HepG2 (cell line): Measurements from ENCODE around the gene COX6A2. TPM values are rescaled to one million over a fixed set of nuclear protein-coding genes. Genes with fewer than 3 reads are reported as not detected.

Source experiments
- ATAC-seq: fragments of 200-7000 bp; cut with Tn5 transposase; 3 replicates; pipeline ENCODE4 v1.9.1; 2020; ENCODE audit warnings: mild to moderate bottlenecking, moderate library complexity
- BruUV-seq: library from RNA; stranded (reverse); fragments of 400-500 nt; replicated peaks from 2 replicates; lab custom pipeline; 2021; lab: Mats Ljungman, UMichigan
- CTCF ChIA-PET: fragments of 300-600 bp; formaldehyde crosslinking; extraction: SDS; loops from one replicate; lab custom pipeline; 2021; ENCODE audit warnings: low total read pairs, inconsistent platforms, low intra/inter-chr PET ratio; lab: Yijun Ruan, JAX
- POLR2A ChIA-PET: fragments of 350-600 bp; sonication (Branson Sonifier 250); formaldehyde crosslinking; loops from one replicate; lab custom pipeline; 2020; ENCODE audit warnings: antibody characterized with exemption, inconsistent platforms; lab: Yijun Ruan, JAX
- DNase-seq: peaks from one replicate; pipeline ENCODE4 v3.0.0-alpha.2; 2015; ENCODE audit warnings: low spot score
- FAIRE-seq: peaks from 3 replicates; lab custom pipeline; 2011; peaks lifted over from hg19 to GRCh38; lab: Jason Lieb, UNC
- H2AFZ ChIP-seq: one replicate; pipeline ENCODE4 v1.6.1; 2011; ENCODE audit warnings: low read length, inconsistent platforms
- H3K27ac ChIP-seq: fragments of 300-600 bp; 3 replicates; pipeline ENCODE4 v1.8.0; 2011; ENCODE audit warnings: mixed run types, mild to moderate bottlenecking, mixed read lengths, low read length, inconsistent platforms; ENCODE audit not compliant: insufficient read depth; ENCODE audit errors: extremely low read length
- H3K27me3 ChIP-seq, 2 experiments: fragments of 200-600 bp in 1 of 2; 2 replicates in 1 of 2; 3 replicates in 1 of 2; pipeline versions ENCODE4 v1.6.0 to v1.8.0; 2011; ENCODE audit warnings: low read length in 2 of 2, mild to moderate bottlenecking in 2 of 2, moderate library complexity in 2 of 2, inconsistent platforms in 1 of 2; ENCODE audit not compliant: insufficient read depth in 2 of 2, control insufficient read depth in 1 of 2
- H3K36me3 ChIP-seq, 2 experiments: fragments of 200-600 bp in 1 of 2; replicated peaks in 1 of 2; 2 replicates in 1 of 2; 3 replicates in 1 of 2; pipeline versions ENCODE4 v1.5.1 to v1.8.0; 2011; ENCODE audit warnings: low read length in 2 of 2, inconsistent platforms in 1 of 2; ENCODE audit not compliant: insufficient read depth in 2 of 2, control insufficient read depth in 1 of 2
- H3K4me1 ChIP-seq: 2 replicates; pipeline ENCODE4 v1.5.1; 2012; ENCODE audit warnings: low read length, inconsistent platforms; ENCODE audit not compliant: insufficient read depth
- H3K4me2 ChIP-seq: 2 replicates; pipeline ENCODE4 v1.6.0; 2011; ENCODE audit warnings: low read depth, low read length, inconsistent platforms
- H3K4me3 ChIP-seq, 3 experiments: fragments of 200-600 bp in 1 of 3; sonication (generic), shearing (Covaris generic) in 1 of 3; replicated peaks in 1 of 3; 2 replicates each; pipeline ENCODE4 v1.5.1; 2011 to 2016; ENCODE audit warnings: low read length in 3 of 3, inconsistent platforms in 2 of 3, low read depth in 2 of 3, mild to moderate bottlenecking in 2 of 3, control low read depth in 1 of 3, mixed read lengths in 1 of 3; ENCODE audit not compliant: insufficient read depth in 1 of 3
- H3K79me2 ChIP-seq: one replicate; pipeline ENCODE4 v1.6.1; 2011; ENCODE audit warnings: low read length, inconsistent platforms; ENCODE audit not compliant: insufficient read depth
- H3K9ac ChIP-seq: 2 replicates; pipeline ENCODE4 v1.6.0; 2011; ENCODE audit warnings: mild to moderate bottlenecking, low read depth, low read length, inconsistent platforms; ENCODE audit not compliant: insufficient read depth
- H3K9me3 ChIP-seq: 2 replicates; pipeline ENCODE4 v1.5.1; 2012; ENCODE audit warnings: mild to moderate bottlenecking, low read length
- H4K20me1 ChIP-seq: 2 replicates; pipeline ENCODE4 v1.6.0; 2011; ENCODE audit warnings: inconsistent platforms, mild to moderate bottlenecking, low read length, moderate library complexity; ENCODE audit not compliant: insufficient read depth
- HOXA3 ChIP-seq: sonication (generic); formaldehyde crosslinking; IDR thresholded peaks from 2 replicates; pipeline ENCODE4 v1.5.0; 2020; ENCODE audit warnings: missing genetic modification reagents
- IKZF1 ChIP-seq: fragments of 450-650 bp; IDR thresholded peaks from 2 replicates; pipeline ENCODE4 v1.7.1; 2016
- MAFF ChIP-seq: IDR thresholded peaks from 2 replicates; pipeline ENCODE4 v1.6.1; 2011; ENCODE audit warnings: low read depth, low read length, improper control_type of control experiment
- MAFK ChIP-seq, 2 experiments: IDR thresholded peaks in 1 of 2; conservative IDR thresholded peaks in 1 of 2; 2 replicates each; pipeline ENCODE4 v1.6.1; 2011; ENCODE audit warnings: improper control_type of control experiment in 2 of 2, low read length in 2 of 2
- SALL2 ChIP-seq: sonication (generic); formaldehyde crosslinking; IDR thresholded peaks from 2 replicates; pipeline ENCODE4 v1.8.1; 2023; ENCODE audit warnings: mild to moderate bottlenecking, missing genetic modification reagents, inconsistent platforms
- SRF ChIP-seq: IDR thresholded peaks from 2 replicates; pipeline ENCODE4 v1.6.1; 2011; ENCODE audit warnings: mild to moderate bottlenecking, low read depth, low read length, moderate library complexity
- SYNCRIP ChIP-seq: fragments of 200-400 bp; formaldehyde crosslinking; IDR thresholded peaks from 2 replicates; pipeline ENCODE4 v1.6.1; 2018; ENCODE audit warnings: mild to moderate bottlenecking, low read depth, low read length; ENCODE audit not compliant: insufficient read depth
- ZBTB39 ChIP-seq: sonication (generic); formaldehyde crosslinking; IDR thresholded peaks from 2 replicates; pipeline ENCODE4 v1.5.0; 2020; ENCODE audit warnings: missing genetic modification reagents
- ZFP41 ChIP-seq: sonication (generic); formaldehyde crosslinking; IDR thresholded peaks from 2 replicates; pipeline ENCODE4 v1.4.0; 2020; ENCODE audit warnings: mild to moderate bottlenecking, missing genetic modification reagents, borderline replicate concordance
- ZNF12 ChIP-seq: sonication (generic); formaldehyde crosslinking; IDR thresholded peaks from 2 replicates; pipeline ENCODE4 v1.5.0; 2020; ENCODE audit warnings: missing genetic modification reagents
- ZNF207 ChIP-seq: fragments of 450-650 bp; IDR thresholded peaks from 2 replicates; pipeline ENCODE4 v1.6.1; 2016; ENCODE audit warnings: antibody characterized with exemption, borderline replicate concordance
- ZNF234 ChIP-seq: sonication (generic); formaldehyde crosslinking; conservative IDR thresholded peaks from 2 replicates; pipeline ENCODE4 v1.5.1; 2020; ENCODE audit warnings: mild to moderate bottlenecking, missing genetic modification reagents
- ZNF720 ChIP-seq: sonication (generic); formaldehyde crosslinking; IDR thresholded peaks from 2 replicates; pipeline ENCODE4 v1.4.0; 2020; ENCODE audit warnings: missing genetic modification reagents
- WGBS: methylation state at CpG from one replicate; pipeline ENCODE4 v1.1.6; 2017; ENCODE audit warnings: low lambda C conversion rate; 5-methylcytosine and 5-hydroxymethylcytosine counted together
- in situ Hi-C: cut with HindIII; loops from 2 replicates; pipeline ENCODE4 v1.10.0; 2017; ENCODE audit warnings: low pct_unique_long_range_greater_than_20kb; ENCODE audit not compliant: extremely low pct_ligation_motif_present
- intact Hi-C: fragments of 100-400 bp; cut with micrococcal nuclease; formaldehyde crosslinking; loops from one replicate; pipeline ENCODE4 v1.10.0; 2022; ENCODE audit not compliant: unreplicated experiment
- polyA plus RNA-seq, 8 experiments: library from polyadenylated mRNA; depleted of rRNA in 3 of 8; stranded (reverse) in 7 of 8; unstranded in 1 of 8; fragments of >200 nt; fragmentation: Illumina TruSeq in 4 of 8; extraction: Trizol in 4 of 8; gene quantifications; 2 replicates each; pipeline versions ENCODE4 v1.2.1 to v1.2.3, GENCODE V29; 2011 to 2016; ENCODE audit warnings: low read depth in 4 of 8, missing spikeins in 1 of 8, mixed read lengths in 1 of 8; ENCODE audit not compliant: insufficient read depth in 1 of 8
- total RNA-seq, 5 experiments: library from RNA; depleted of rRNA; stranded (reverse); fragments of >200 nt; fragmentation: Illumina TruSeq; extraction: Trizol; gene quantifications; 2 replicates each; pipeline ENCODE4 v1.2.3, GENCODE V29; 2016; ENCODE audit warnings: low read depth in 1 of 5
- TF ChIP-seq, protein P1 (sequence below): sonication (generic); formaldehyde crosslinking; IDR thresholded peaks from 2 replicates; pipeline ENCODE4 v1.8.0; 2022; ENCODE audit warnings: low read depth, missing genetic modification reagents

Gene COX6A2
- total and polyA plus RNA-seq, 2 of the 13 experiments (the other 11 are each of a cell fraction or from before 2014, with no cell fraction given), result not detected

DNA sequence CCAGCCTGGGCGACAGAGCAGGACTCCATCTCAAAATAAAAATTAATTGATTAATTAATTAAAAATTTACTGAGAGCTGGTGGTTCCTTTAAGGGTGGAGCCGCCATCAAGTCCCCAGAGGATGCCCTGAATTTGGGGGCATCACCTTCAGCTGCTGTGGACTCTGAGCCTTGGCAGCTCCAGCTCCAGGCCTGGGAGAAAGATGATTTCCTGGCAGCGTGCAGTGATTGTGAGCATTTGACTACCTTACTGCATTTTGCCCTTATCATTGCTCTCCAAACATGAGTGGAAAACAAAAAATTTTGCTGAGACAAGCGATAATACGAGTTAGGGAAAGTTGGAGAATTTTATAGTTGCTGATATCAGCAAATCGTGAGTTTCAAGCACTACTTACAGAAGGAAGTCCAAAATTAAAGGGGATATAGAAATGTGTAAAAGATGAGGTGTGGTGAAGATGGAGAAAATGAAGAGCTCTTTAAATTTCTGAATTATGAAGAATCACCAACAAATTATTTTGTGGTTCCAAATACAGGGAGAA lies 37.6 kb downstream of the COX6A2 start:
- ATAC-seq (no peak), DNase-seq (no peak), FAIRE-seq (no peak)
- H3K27me3 ChIP-seq, result peaks cover 2 to 12% of the 10 kb centered on the region in 2 experiments; a peak in 2 of 5 replicates
- H4K20me1 ChIP-seq, result no peaks in the 10 kb centered on the region
- CTCF ChIA-PET, result no interaction called here
- no peaks in the 10 kb centered on the region for H3K9me3 ChIP-seq
- H2AFZ ChIP-seq, result no peak overlapping the region
- POLR2A ChIA-PET, result no interaction called here
- H3K9ac ChIP-seq, result no peak overlapping the region
- intact Hi-C loops, result no loop called here
- no peak overlapping the region for H3K4me3 ChIP-seq
- WGBS, result 19% methylated on average over 6 of the region's 6 CpGs
- no peak overlapping the region for H3K4me2 ChIP-seq
- H3K79me2 ChIP-seq, result no peaks in the 10 kb centered on the region
- in situ Hi-C loops, result no loop called here
- H3K4me1 ChIP-seq, result peaks cover 5% of the 10 kb centered on the region
- no peaks in the 10 kb centered on the region for H3K36me3 ChIP-seq
- no TSS peak for BruUV-seq
- H3K27ac ChIP-seq, result no peak overlapping the region
- TF ChIP-seq MAFK (conservative IDR thresholded peaks at IDR 0.05 in 1 of 2, IDR thresholded peaks at IDR 0.05 in 1 of 2; ENCODE audit: low read length in 2 of 2) (peak; percentile 97 to 98), MAFF (peak; percentile 96), ZBTB39 (no peak), ZNF234 (CRISPR knock-in tag) (no peak)

DNA sequence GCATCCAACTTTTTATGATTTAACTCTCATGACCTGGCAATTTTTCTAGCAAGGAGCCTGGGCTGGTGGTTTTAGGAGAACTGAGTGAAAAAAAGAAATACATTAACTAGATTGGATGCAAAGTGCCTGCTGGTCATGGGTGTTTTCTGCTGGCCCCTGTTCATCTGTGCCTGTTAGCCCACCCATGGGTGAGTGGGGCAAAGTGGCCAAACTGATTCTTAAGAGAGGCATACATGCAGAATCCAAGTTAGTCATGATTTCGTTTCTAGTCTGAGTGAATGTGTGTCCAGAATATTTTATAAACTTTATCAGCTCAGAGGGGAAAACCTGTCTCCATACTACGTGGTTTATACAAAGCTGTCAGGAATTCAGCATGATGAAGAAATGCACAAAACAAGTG lies 39.6 kb downstream of the COX6A2 start:
- in situ Hi-C loops (no loop called here), intact Hi-C loops (no loop called here)
- Histone ChIP-seq H3K4me1 (peaks cover 9% of the 10 kb centered on the region), H3K4me3 (no peak overlapping the region), H3K27me3 (peaks cover 0 to 12% of the 10 kb centered on the region in 2 experiments; a peak in 2 of 5 replicates), H3K9me3 (no peaks in the 10 kb centered on the region), H2AFZ (no peak overlapping the region), H4K20me1 (no peaks in the 10 kb centered on the region), H3K9ac (no peak overlapping the region), H3K4me2 (no peak overlapping the region), H3K27ac (no peak overlapping the region), H3K79me2 (no peaks in the 10 kb centered on the region), H3K36me3 (no peaks in the 10 kb centered on the region)
- FAIRE-seq (no peak), DNase-seq (no peak), ATAC-seq (no peak)
- ChIA-PET CTCF (no interaction called here), POLR2A (no interaction called here)
- BruUV-seq, result no TSS peak
- 0% methylated on average over 2 of the region's 2 CpGs for WGBS
- TF ChIP-seq SYNCRIP, result no peak
- TF ChIP-seq ZNF12 (CRISPR knock-in tag), result no peak
- no peak for TF ChIP-seq HOXA3 (CRISPR knock-in tag)
- TF ChIP-seq, protein P1, sequence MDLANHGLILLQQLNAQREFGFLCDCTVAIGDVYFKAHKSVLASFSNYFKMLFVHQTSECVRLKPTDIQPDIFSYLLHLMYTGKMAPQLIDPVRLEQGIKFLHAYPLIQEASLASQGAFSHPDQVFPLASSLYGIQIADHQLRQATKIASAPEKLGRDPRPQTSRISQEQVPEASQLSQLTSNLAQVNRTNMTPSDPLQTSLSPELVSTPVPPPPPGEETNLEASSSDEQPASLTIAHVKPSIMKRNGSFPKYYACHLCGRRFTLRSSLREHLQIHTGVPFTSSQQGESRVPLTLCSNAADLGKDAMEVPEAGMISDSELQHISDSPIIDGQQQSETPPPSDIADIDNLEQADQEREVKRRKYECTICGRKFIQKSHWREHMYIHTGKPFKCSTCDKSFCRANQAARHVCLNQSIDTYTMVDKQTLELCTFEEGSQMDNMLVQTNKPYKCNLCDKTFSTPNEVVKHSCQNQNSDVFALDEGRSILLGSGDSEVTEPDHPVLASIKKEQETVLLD (CRISPR knock-in tag), result no peak
- no peak for TF ChIP-seq ZNF720 (CRISPR knock-in tag)
- TF ChIP-seq ZFP41 (CRISPR knock-in tag), result no peak
- no peak for TF ChIP-seq SALL2 (CRISPR knock-in tag)
- no peak for TF ChIP-seq IKZF1
- TF ChIP-seq SRF, result no peak
- TF ChIP-seq ZNF207, result no peak
